DOHH2 (cell line): ENCODE results near the gene OCIAD2.
"Not testable (repeated sequence)": the region's sequence is repeated elsewhere in the genome, so short reads cannot be mapped to it uniquely, and the experiment has no call there.

Experiments
- H3F3A ChIP-seq: fragments of 200-600 bp; sonication (generic), shearing (Covaris generic); 2 replicates; pipeline ENCODE4 v1.6.0; 2016; ENCODE audit warnings: antibody characterized with exemption, mild to moderate bottlenecking; ENCODE audit not compliant: control insufficient read depth, insufficient read depth
- H3K27ac ChIP-seq: fragments of 200-600 bp; sonication (generic); 2 replicates; pipeline ENCODE4 v1.5.1; 2014; ENCODE audit warnings: low read depth, mild to moderate bottlenecking, low read length, moderate library complexity
- H3K27me3 ChIP-seq: fragments of 200-600 bp; sonication (generic); 2 replicates; pipeline ENCODE4 v1.6.1; 2014; ENCODE audit warnings: mild to moderate bottlenecking, low read length, mixed read lengths; ENCODE audit not compliant: control insufficient read depth
- H3K36me3 ChIP-seq: fragments of 200-600 bp; sonication (generic); 2 replicates; pipeline ENCODE4 v1.6.1; 2014; ENCODE audit warnings: mild to moderate bottlenecking, low read length, moderate library complexity, mixed read lengths; ENCODE audit not compliant: control insufficient read depth
- H3K4me1 ChIP-seq: fragments of 200-600 bp; sonication (generic); 2 replicates; pipeline ENCODE4 v1.6.1; 2014; ENCODE audit warnings: mild to moderate bottlenecking, low read length, mixed read lengths; ENCODE audit not compliant: control insufficient read depth
- H3K4me2 ChIP-seq: fragments of 200-600 bp; sonication (generic); 2 replicates; pipeline ENCODE4 v1.6.0; 2014; ENCODE audit warnings: mild to moderate bottlenecking, low read length, moderate library complexity
- H3K4me3 ChIP-seq: fragments of 200-600 bp; sonication (generic); 2 replicates; pipeline ENCODE4 v1.5.1; 2014; ENCODE audit warnings: mild to moderate bottlenecking, low read length, mixed read lengths
- H3K79me2 ChIP-seq: fragments of 200-600 bp; sonication (generic); 2 replicates; pipeline ENCODE4 v1.6.1; 2014; ENCODE audit warnings: mild to moderate bottlenecking, low read length, mixed read lengths; ENCODE audit not compliant: control insufficient read depth
- H3K9me2 ChIP-seq: fragments of 200-600 bp; sonication (generic); replicated peaks from 2 replicates; pipeline ENCODE4 v1.6.1; 2014; ENCODE audit warnings: mild to moderate bottlenecking, low read length, mixed read lengths; ENCODE audit not compliant: control insufficient read depth
- H3K9me3 ChIP-seq: fragments of 200-600 bp; sonication (generic); 2 replicates; pipeline ENCODE4 v1.6.1; 2014; ENCODE audit warnings: antibody characterized with exemption, low read length, mixed read lengths; ENCODE audit not compliant: control insufficient read depth, insufficient read depth
- H4K20me1 ChIP-seq: fragments of 200-600 bp; sonication (generic); 2 replicates; pipeline ENCODE4 v1.6.0; 2014; ENCODE audit warnings: low read depth, mild to moderate bottlenecking, antibody characterized with exemption, low read length, moderate library complexity; ENCODE audit not compliant: control insufficient read depth, insufficient read depth
- CTCF ChIP-seq: fragments of 200-600 bp; sonication (generic); IDR thresholded peaks from one replicate; pipeline ENCODE4 v1.5.1; 2014; ENCODE audit warnings: antibody characterized with exemption, mild to moderate bottlenecking, low read depth, low read length; ENCODE audit not compliant: poor library complexity, severe bottlenecking
- EZH2phosphoT487 ChIP-seq: fragments of 200-600 bp; sonication (generic); IDR thresholded peaks from 2 replicates; pipeline ENCODE4 v1.6.1; 2017; ENCODE audit warnings: borderline replicate concordance, mild to moderate bottlenecking, antibody characterized with exemption, low read length, moderate library complexity, mixed read lengths

OCIAD2 gene

GRCh38 chr4:48877827-48878535 lies 28.6 kb downstream of the OCIAD2 start:
- no peaks in the 10 kb centered on the region for H3K79me2 ChIP-seq
- H3K27me3 ChIP-seq, result no peaks in the 10 kb centered on the region
- H3K4me2 ChIP-seq, result no peak overlapping the region
- TF ChIP-seq CTCF (no peak), EZH2phosphoT487 (no peak)
- H3F3A ChIP-seq, result no peaks in the 10 kb centered on the region
- H3K9me3 ChIP-seq, result no peaks in the 10 kb centered on the region
- H3K4me1 ChIP-seq, result no peaks in the 10 kb centered on the region
- no peaks in the 10 kb centered on the region for H3K9me2 ChIP-seq
- H3K4me3 ChIP-seq, result no peak overlapping the region
- no peaks in the 10 kb centered on the region for H4K20me1 ChIP-seq
- H3K27ac ChIP-seq, result no peak overlapping the region
- no peaks in the 10 kb centered on the region for H3K36me3 ChIP-seq

GRCh38 chr4:48864696-48865095 lies 41.9 kb downstream of the OCIAD2 start:
- not testable (repeated sequence) for H3K4me3 ChIP-seq, H3K9me3 ChIP-seq, H3K27ac ChIP-seq, H4K20me1 ChIP-seq, H3K4me2 ChIP-seq, H3K4me1 ChIP-seq, H3F3A ChIP-seq, H3K27me3 ChIP-seq, H3K9me2 ChIP-seq, H3K79me2 ChIP-seq
- peaks cover 13% of the 10 kb centered on the region for H3K36me3 ChIP-seq

GRCh38 chr4:48863728-48864127 lies 42.8 kb downstream of the OCIAD2 start:
- Histone ChIP-seq H3K4me2 (no peak overlapping the region), H4K20me1 (no peaks in the 10 kb centered on the region), H3K4me3 (no peak overlapping the region), H3K36me3 (peaks cover 22% of the 10 kb centered on the region), H3F3A (peaks cover 12% of the 10 kb centered on the region; the same call in 1 of the 2 replicates), H3K27me3 (no peaks in the 10 kb centered on the region), H3K27ac (no peak overlapping the region), H3K79me2 (no peaks in the 10 kb centered on the region), H3K9me2 (no peaks in the 10 kb centered on the region), H3K4me1 (no peaks in the 10 kb centered on the region), H3K9me3 (no peaks in the 10 kb centered on the region)
- TF ChIP-seq EZH2phosphoT487 (no peak), CTCF (no peak)

- Histone ChIP-seq H3K9me2 (no peaks in the 10 kb centered on the region), H3K79me2 (no peaks in the 10 kb centered on the region), H4K20me1 (no peaks in the 10 kb centered on the region), H3K36me3 (peaks cover 32% of the 10 kb centered on the region), H3K9me3 (no peaks in the 10 kb centered on the region), H3K27ac (no peak overlapping the region), H3K4me3 (no peak overlapping the region), H3K4me2 (no peak overlapping the region), H3K27me3 (no peaks in the 10 kb centered on the region), H3F3A (peaks cover 13% of the 10 kb centered on the region; the same call in 1 of the 2 replicates), H3K4me1 (no peaks in the 10 kb centered on the region)
- TF ChIP-seq EZH2phosphoT487, result no peak
- TF ChIP-seq CTCF, result no peak
Measured at GRCh38 chr4:48862661-48863060, 43.9 kb downstream of the OCIAD2 start.
